ENCODE measurements around the gene SYDE2. TPM values are rescaled to one million over a fixed set of nuclear protein-coding genes. Genes with fewer than 3 reads are reported as not detected.
"Not testable (repeated sequence)": the region's sequence is repeated elsewhere in the genome, so short reads cannot be mapped to it uniquely, and the experiment has no call there.

SYDE2 gene
- total RNA-seq, 1 donor from 2014 or later, result 56.8 TPM

- no peak for DNase-seq (ENCODE audit: low spot score)
Measured at GRCh38 chr1:85219853-85220610, 19.2 kb upstream of the SYDE2 start.

- no peak for DNase-seq (ENCODE audit: low spot score)
Measured at GRCh38 chr1:85216697-85217096, 15.9 kb upstream of the SYDE2 start.

DNA sequence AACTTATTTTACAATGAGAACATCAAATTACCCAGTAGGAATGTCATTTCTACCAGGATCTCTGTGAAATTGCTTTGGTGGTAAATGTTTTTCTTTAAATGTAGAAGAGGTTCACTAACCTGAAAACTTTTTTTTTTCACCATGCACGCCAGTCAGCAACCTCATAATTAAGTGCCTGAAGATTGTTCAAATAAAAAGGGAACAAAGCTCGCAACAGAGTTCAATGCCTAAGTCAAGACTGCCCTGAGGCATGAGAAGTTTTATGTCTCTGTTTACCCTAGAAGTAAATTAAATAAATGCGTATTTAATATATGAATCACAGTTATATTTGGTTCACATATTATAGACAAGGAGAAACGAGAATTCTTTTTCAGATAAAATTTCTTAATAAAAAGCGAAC, 13.8 kb upstream of the SYDE2 start:
- DNase-seq (ENCODE audit: low spot score), result no peak

DNA sequence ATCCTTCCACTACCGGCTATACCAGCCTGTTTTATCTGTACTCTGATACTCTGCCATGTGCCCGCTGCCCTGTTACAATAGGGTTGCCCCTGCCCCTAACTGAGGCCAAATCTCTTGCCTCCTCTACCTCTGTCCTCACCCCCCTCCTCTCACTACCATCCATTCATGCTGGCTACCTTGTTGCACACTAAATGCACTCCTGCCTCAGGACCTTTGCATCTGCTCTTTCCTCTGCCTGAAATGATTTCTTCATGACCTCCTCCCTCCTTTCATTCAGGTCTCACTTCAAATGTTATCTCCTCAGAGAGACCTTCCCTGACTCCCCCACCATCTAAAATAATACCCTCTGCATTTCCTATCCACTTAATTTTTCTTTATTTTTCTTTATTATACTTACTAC, 7.7 kb upstream of the SYDE2 start:
- DNase-seq (ENCODE audit: low spot score), result no peak

- no peak for DNase-seq (ENCODE audit: low spot score)
Measured at GRCh38 chr1:85203573-85204171, 2.9 kb upstream of the SYDE2 start.

DNA sequence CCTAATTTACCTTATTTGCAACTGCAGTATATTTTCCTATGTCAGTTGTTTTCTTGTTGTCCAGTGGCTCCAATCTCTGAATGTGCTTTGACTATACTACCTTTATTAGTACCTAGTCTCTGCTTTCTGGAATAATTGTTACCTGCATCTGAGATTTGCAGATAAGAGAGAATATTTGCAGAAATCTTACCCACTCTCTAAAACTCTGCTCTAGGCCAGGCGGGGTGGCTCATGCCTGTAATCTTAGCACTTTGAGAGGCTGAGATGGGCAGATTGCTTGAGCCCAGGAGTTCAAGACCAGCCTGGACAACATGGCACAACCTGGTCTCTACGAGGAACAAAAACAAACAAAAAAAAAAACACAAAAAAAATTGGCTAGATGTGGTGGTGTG, 2.0 kb upstream of the SYDE2 start:
- DNase-seq (ENCODE audit: low spot score), result no peak

- no peak for DNase-seq (ENCODE audit: low spot score)
Measured at GRCh38 chr1:85202092-85202863, 1.5 kb upstream of the SYDE2 start.

DNA sequence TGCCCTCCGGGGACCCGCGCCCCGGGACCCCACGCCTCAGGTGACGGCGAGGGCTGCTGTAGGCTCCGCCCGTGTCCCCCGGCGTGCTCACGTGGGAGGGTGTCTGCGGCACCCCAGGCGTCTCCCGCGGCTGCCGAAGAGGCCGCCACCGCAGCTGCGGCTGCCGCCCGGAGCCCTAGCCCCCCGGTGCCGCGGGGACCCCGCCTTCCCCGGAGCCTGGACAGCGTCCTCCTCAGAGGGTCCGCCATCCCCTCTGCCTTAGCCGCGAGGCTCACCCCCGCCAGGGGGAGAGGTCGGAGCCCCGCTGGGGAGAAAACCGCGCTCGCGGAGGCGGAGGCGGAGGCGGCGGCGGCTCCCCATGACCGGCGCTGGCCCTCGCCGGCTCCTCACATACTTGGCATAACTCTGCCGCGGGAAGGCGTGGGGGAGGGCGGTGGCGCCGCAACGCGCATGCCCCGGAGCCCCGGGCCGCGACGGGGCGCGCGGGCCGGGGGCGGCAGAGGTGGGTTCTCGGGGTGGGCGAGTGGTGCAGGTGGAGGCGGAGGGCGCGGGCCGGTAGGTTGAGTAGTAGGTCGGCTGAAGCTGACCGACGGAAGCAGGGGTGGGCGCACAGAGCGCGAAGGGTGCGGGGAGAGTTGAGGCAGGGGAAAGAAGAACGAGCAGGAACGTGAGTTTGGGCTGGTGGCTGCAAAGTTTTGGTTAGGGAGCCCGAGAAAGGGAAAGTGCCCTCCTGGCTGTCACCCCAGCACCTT, 700 bp upstream of the SYDE2 start:
- DNase-seq (ENCODE audit: low spot score), result peak; percentile 78

GRCh38 chr1:85199667-85200462, 951 bp downstream of the SYDE2 start:
- peak; percentile 34 for DNase-seq (ENCODE audit: low spot score)

DNA sequence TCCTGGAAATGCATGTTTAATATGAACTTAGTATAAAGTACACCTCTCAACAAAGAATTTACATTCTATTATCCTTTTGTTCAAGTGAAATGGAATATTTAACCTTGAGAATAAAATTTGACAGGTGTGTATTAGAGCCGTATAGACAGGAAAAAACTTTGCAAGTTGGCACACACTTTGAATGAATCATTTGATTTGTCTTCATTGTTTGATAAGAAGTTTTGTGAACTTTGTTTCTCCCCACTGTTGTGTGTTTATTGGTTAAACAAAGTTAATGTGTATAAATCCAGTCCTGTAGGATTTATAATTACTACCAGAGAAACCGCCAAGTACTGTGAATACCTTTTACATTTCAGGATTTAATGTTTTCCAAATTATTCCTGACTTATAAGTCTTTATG, 2.0 kb downstream of the SYDE2 start:
- no peak for DNase-seq (ENCODE audit: low spot score)

- no peak for DNase-seq (ENCODE audit: low spot score)
Measured at GRCh38 chr1:85196358-85196757, 4.5 kb downstream of the SYDE2 start.

GRCh38 chr1:85195703-85196102, 5.1 kb downstream of the SYDE2 start:
- DNase-seq (ENCODE audit: low spot score), result no peak

- DNase-seq (ENCODE audit: low spot score), result not testable (repeated sequence)
Measured at GRCh38 chr1:85192129-85192528, 8.7 kb downstream of the SYDE2 start.

DNA sequence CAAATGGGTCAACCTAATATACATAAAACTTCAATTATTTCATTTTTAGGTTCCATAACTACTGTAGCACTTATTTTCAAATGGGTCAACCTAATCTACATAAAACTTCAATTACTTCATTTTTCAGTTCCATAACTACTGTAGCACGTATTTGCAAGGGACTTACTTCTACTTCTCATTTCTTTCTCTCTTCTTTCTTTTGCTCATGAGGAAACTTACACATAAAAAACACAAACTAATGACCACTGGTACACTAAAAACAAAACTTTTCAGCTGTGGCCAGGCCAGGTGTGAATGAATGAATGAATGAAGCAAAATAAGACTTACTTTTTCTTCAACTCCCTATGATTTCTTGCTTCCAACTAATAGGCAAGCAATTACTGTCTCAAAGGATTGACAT, 11.7 kb downstream of the SYDE2 start:
- no peak for DNase-seq (ENCODE audit: low spot score)

DNA sequence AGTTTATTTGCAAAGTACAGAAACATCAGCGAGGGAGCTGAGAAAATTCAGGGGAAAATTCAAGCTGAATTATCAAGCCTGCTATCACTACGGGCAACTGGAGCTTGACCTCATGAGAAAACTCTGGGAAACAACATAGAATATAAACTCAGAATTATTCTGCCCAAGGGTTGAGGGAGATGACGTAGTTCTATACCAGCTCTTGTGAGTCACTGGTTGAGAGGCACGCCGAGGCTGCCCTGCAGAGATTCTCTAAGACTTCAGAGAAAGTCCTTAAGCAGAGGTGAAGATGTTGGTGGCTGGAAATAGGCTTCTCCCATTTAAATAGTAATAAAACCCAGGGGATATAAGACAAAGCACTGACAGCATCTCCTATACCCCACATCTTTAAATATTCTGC, 12.3 kb downstream of the SYDE2 start:
- DNase-seq (ENCODE audit: low spot score), result no peak

GRCh38 chr1:85187021-85187420, 13.8 kb downstream of the SYDE2 start:
- not testable (repeated sequence) for DNase-seq (ENCODE audit: low spot score)

GRCh38 chr1:85184245-85184644, 16.6 kb downstream of the SYDE2 start:
- DNase-seq (ENCODE audit: low spot score), result no peak

DNA sequence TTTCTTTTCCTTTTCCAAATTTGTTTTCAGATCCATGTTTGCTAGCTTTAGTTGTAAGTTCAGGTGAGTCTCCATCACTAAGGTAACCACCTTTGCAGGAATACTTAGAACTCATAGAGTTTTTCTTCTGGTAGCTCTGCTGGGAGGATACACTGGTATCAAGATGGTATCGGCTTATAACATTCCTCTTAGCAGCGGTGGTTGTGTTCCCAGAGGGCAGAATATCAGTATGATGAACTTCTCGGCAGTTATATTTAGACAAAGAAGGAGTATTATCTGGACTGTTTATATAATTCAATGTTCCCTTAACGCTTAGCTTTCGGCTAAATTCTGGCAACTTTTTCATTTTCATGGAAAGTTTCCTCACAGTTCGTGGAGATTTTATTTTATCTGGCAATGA, 18.1 kb downstream of the SYDE2 start:
- DNase-seq (ENCODE audit: low spot score), result no peak

DNA sequence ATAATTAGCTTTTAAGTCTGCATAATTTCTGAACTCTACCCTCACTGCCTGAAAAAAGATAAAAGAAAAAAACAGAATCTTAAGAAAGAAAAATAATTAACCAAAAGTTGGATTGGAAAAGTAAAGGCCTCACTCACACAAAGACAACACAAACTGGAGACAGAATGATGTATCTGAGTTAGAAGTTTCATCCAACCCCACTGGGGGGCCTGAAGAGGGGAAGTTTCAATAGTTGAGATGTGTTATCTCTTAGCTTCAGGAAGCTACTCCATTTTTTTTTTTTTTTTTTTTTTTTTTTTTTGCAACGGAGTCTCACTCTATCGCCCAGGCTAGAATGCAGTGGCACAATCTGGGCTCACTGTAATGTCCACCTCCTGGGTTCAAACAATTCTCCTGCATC, 19.9 kb downstream of the SYDE2 start:
- DNase-seq (ENCODE audit: low spot score), result no peak

DNA sequence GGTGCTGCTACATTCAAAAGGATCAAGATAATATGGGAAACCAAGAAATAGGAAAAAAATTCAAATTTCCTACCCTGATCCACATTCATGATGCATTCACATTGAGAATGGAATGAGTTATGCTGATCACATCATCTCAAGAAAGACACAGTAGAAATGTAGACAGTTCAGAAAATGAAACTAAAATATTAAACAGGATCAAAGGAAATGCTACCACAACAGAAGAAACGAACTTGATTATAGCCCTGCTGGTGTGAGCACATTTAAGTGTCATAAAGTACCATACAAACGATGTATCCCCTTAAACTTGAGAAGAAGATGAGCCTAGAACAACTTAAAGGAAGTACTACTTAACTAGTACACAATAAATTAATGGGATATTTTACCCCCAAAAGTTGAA, 21.3 kb downstream of the SYDE2 start:
- no peak for DNase-seq (ENCODE audit: low spot score)

DNA sequence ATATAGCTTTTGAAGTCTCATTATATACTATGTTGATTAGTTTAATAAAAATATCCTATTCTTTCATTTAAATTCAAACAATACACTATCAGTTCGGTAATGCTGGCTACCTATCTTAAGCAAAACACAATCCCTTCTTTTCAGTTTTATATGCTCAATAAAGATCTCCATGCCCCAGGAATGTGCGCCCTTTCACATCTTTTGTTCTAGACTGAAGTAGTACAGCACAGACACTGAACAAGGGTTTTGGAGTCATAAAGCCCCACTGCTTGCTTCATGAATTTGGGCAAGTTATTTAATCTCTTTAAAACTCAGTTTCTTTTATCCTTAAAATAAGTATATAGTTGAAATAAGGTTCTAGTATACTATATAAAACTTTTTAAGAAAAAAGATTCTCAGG, 22.4 kb downstream of the SYDE2 start:
- no peak for DNase-seq (ENCODE audit: low spot score)
